Putamen (tissue), 1 donor: ENCODE measurements around the gene FKBP8.

Source experiments
- DNase-seq: peaks from one replicate; pipeline ENCODE4 v3.0.0-alpha.2; 2016; ENCODE audit warnings: low spot score

The FKBP8 gene

DNA sequence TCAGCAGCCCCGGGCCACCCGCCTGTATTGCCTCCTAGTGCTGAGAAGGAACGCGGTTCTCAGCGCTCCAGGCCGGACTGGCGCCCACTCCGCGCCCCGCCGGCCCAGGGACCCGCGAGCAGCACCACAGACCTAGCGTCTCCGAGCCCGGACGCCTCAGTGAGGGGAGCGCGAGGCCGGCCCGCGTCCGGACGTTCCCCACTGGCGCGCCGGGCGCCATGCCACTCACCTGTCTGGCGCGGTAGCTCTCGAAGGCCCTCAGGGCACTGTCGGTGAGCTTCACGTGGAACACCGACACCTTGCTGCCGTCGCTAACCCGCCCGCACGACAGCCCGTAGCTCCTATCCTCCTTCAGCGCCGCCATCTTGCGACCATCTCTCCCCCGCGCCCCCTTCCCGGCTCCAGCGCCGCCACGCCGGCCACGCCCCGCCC lies 21.7 kb downstream of the FKBP8 start, which contains the start of gene ELL:
Gene ELL (minus strand): TSS at position 379 of the 432 bp plus-strand sequence. CDS start 15 bp downstream, at position 364.
- DNase-seq: no peak

GRCh38 chr19:18520848-18521691 lies 22.3 kb downstream of the FKBP8 start:
- DNase-seq: no peak

DNA sequence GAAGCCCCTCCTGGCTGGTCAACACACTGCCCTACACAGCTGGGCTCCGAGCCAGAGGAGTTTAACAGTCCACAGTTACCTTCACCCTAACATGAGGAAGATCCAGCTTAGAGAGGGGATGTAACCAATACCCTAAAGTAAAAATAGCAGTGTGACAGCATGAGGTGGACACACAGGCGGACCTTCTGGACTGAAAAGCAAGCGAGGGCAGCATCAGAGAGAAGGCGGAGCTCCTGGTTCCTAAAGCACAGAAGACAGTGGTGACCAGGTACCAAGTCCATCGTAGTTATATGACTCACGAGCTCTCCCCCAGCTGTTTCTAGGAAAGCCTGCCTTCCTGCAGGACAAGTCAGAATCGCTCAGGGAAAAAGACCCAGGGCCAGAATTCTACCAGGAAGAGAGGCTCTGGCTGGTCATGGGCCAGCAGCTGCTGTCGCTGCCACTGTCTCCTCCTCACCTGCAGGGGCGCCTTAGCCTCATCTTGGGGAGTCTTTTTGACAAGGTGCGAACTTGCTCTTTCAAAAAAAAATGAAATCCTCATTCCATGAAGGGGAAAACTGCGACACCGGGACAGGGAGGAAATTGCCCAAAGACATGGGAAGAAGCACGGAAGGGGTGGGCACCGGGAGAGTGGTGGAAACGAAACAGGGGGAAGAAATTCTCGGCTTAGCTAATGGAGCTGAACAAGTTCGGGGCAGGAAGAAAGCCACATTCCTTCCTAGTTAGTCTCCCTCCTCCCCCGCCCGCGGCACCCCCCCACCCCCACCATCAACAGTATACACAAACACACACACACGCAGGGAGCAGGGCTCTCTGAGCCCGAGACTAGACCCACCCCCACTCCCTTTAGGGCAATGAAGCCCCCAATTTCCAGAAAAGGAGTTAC lies 23.2 kb downstream of the FKBP8 start:
- DNase-seq: no peak

DNA sequence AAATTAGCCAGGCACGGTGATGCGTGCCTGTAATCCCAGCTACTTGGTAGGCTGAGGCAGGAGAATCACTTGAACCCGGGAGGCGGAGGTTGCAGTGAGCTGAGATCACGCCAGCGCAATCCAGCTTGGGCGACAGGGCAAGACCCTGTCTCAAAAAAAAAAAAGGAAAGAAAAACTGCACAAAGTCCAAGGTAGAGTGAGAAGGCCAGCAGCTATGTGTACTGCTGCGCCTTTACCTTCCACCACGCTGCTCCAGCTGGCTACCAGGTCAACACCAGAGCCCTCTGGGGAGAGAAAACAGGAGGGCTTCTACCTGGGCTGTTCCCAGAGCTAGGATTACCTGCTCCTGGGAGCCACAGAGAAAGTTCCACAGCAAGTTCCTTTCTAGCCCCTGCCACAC lies 24.7 kb downstream of the FKBP8 start:
- no peak for DNase-seq

DNA sequence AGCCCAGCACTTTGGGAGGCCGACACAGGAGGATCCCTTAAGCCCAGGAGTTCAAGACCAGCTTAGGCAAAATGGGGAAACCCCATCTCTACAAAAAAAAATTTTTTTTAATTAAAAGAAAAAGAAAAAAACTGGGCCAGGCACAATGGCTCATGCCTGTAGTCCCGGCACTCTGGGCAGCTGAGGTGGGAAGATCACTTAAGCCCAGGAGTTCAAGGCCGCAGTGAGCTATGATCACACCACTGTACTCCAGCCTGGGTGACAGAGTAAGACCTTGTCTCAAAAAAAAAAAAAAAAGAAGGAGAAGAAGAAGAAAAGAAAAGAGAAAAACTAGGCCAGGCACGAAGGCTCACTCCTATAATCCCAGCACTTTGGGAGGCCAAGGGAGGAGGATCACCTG lies 25.8 kb downstream of the FKBP8 start:
- no peak for DNase-seq

DNA sequence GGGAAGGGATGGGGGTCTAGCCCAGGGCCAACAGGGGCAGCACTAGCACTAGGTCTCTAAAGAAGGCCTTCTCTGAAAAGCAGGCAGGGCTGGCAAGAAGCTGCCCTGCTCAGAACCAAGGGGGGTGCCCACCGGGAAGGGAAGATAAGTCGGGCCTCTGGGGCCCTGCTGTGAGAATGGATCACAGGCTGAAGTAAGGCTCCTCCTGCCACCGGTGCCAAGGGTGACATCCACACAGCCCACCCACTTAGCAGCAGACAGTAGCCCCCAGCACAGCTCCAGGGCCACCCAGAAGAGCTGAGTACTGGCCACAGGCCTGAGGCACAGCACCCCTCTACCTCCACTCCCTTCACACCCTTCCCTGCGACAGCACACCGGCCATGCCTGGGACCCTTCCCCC lies 27.4 kb downstream of the FKBP8 start:
- no peak for DNase-seq

DNA sequence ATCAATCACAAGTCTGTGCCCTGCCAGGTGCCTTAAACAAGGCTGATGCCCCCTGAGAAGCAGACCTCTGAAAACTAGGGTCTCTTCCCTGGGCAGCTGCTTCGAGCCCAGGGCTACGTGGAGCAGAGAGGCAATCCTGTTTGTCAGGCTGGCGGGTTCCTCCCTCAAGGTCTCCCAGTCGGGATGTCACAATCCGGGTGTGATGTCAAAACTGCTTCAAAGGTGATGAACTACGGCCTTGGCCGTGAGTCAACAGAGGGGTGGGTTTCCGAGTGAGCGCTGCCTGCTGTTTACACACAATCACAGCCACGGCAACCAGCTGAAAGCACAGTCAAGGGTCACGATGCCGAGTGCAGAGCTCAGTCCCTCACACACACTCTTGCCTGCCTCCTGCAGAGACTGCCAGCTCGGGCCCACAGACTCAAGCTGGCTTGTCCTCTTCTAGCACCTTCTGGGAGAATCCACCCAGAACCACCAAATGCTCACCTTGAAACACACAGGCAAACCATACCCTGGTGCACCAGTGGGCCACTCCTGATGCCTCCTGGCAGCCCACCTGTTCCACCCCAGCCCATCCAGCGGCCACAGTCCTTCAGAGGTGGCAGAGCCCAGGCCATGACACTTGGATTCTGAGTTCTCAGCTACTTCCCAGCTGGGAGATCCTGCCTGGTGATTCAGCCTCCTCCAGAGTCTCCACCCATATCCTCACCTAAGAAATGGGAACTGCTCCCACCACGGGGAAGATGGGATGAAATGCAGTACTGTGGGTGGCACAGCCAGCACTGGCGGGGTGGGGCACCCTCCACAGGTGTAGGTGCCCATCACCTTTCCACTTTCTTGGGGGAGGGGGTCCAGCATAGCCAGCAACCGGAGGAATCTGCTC lies 28.3 kb downstream of the FKBP8 start:
- DNase-seq: no peak

- DNase-seq: no peak
These were observed 29.5 kb downstream of the FKBP8 start for GRCh38 chr19:18513868-18514267.

GRCh38 chr19:18510216-18510615 lies 33.2 kb downstream of the FKBP8 start:
- no peak for DNase-seq

- no peak for DNase-seq
These were observed 34.8 kb downstream of the FKBP8 start for GRCh38 chr19:18508585-18508984.

GRCh38 chr19:18507727-18508440 lies 35.5 kb downstream of the FKBP8 start:
- DNase-seq: no peak

- DNase-seq: no peak
These were observed 36.2 kb downstream of the FKBP8 start for GRCh38 chr19:18507021-18507726.

GRCh38 chr19:18506101-18506930 lies 37.1 kb downstream of the FKBP8 start:
- no peak for DNase-seq

GRCh38 chr19:18504886-18505610 lies 38.3 kb downstream of the FKBP8 start:
- no peak for DNase-seq

DNA sequence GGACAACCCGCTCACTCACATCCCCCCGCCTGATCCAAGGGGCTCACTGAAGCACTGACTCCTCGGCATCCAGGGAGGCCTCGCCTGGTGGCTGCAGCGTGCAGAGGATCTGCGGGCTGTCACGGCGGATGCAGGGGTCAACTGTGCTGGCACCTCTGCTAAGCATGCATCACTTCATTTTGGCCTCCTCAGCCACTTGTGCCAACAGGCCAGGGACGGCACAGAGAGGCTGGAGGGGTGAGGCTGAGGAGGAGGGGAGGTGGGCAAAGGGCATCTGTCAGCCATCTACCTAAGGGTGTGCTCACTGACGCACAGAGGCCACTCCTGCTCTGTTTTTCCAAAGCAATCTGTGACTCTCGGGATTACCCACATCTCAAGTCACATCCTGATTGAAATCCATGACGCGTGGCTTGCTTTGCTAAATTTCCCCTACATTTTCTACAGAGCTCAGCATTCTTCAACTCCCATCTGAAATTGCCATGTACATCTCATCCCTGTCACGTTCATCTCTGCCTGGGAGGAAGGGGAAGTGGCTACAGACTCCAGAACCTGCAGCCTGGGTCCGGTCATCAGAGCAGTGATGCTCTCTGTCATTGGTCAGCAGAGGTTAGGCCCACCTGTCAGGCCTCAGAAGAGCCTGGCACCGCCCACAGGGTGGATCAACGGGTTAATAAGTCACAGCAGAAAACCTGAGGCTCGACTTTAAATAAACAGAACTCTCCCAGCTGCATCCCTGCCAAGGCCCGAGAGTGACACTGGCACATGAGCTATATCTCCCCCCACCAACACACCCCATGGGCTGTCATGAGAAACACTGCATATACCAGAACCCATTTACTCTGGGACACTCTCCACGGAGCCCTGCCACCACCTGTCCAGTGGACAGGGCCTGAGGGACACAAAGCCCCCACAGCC lies 39.1 kb downstream of the FKBP8 start:
- DNase-seq: no peak

GRCh38 chr19:18503337-18503970 lies 39.9 kb downstream of the FKBP8 start:
- DNase-seq: no peak

- no peak for DNase-seq
These were observed 40.6 kb downstream of the FKBP8 start for GRCh38 chr19:18502638-18503294.
